Stomach (tissue), 19 donors: ENCODE data around the gene NSFL1C. TPM values are rescaled to one million over a fixed set of nuclear protein-coding genes. Genes with fewer than 3 reads are reported as not detected.
A peak's percentile ranks its signal among the peaks of the same experiment; 100 is the strongest.

Experiments used
- DNase-seq, 2 donors: peaks; one replicate each; pipeline versions ENCODE4 v3.0.0 to v3.0.0-alpha.2; 2013 to 2019
- H3K27ac ChIP-seq, 5 donors: fragments of 200-600 bp in 4 of 5; sonication (generic) in 4 of 5; one replicate each; pipeline ENCODE4 v1.5.1; 2013 to 2019; ENCODE audit warnings: mild to moderate bottlenecking in 1 of 5, moderate library complexity in 1 of 5
- H3K27me3 ChIP-seq, 3 donors: fragments of 200-600 bp; sonication (generic); one replicate each; pipeline ENCODE4 v1.5.1; 2017 to 2019; ENCODE audit warnings: mixed run types in 1 of 3
- H3K36me3 ChIP-seq, 4 donors: fragments of 200-600 bp; sonication (generic); 1 replicate in 3 of 4; 2 replicates in 1 of 4; pipeline ENCODE4 v1.5.1; 2016 to 2019
- H3K4me1 ChIP-seq, 4 donors: fragments of 200-600 bp; sonication (generic); one replicate each; pipeline ENCODE4 v1.5.1; 2016 to 2019
- H3K4me3 ChIP-seq, 4 donors: fragments of 200-600 bp; sonication (generic) in 3 of 4; one replicate each; pipeline ENCODE4 v1.5.1; 2016 to 2019; ENCODE audit warnings: mild to moderate bottlenecking in 1 of 4
- H3K9me3 ChIP-seq, 4 donors: fragments of 200-600 bp; sonication (generic); one replicate each; pipeline ENCODE4 v1.5.1; 2016 to 2019
- CTCF ChIP-seq, 7 experiments: fragments of 450-650 bp in 4 of 7; fragments of 200-600 bp in 3 of 7; sonication (generic) in 3 of 7; IDR thresholded peaks; one replicate each; pipeline ENCODE4 v1.5.1; 2016 to 2019; ENCODE audit warnings: antibody characterized with exemption in 7 of 7, control low read depth in 2 of 7, mild to moderate bottlenecking in 1 of 7
- EP300 ChIP-seq: sonication (generic); formaldehyde crosslinking; IDR thresholded peaks from one replicate; pipeline ENCODE4 v1.6.1; 2017; ENCODE audit warnings: antibody characterized with exemption
- POLR2A ChIP-seq, 4 donors: fragments of 450-650 bp; IDR thresholded peaks; one replicate each; pipeline ENCODE4 v1.6.1; 2016; ENCODE audit warnings: antibody characterized with exemption in 4 of 4, control low read depth in 2 of 4, mild to moderate bottlenecking in 1 of 4, moderate library complexity in 1 of 4
- POLR2AphosphoS5 ChIP-seq, 3 donors: sonication (generic); formaldehyde crosslinking; IDR thresholded peaks; one replicate each; pipeline ENCODE4 v1.6.1; 2016; ENCODE audit warnings: antibody characterized with exemption in 3 of 3
- WGBS, 5 donors: extraction: QIAGEN DNeasy Blood & Tissue Kit in 3 of 5; methylation state at CpG; one replicate each; pipeline versions ENCODE4 v1.1.5 to v1.1.7; 2013 to 2018; 5-methylcytosine and 5-hydroxymethylcytosine counted together
- intact Hi-C: fragments of 100-400 bp; cut with DNase I; formaldehyde crosslinking; loops from one replicate; pipeline ENCODE4 v1.15.1; 2023; ENCODE audit warnings: low total_unique reads
- long read RNA-seq, 10 donors: transcript quantifications; one replicate each; lab custom pipeline, GENCODE V29; 2026
- polyA plus RNA-seq, 3 donors: library from polyadenylated mRNA; stranded (reverse); fragments of 200-250 nt; gene quantifications; one replicate each; pipeline ENCODE4 v1.2.3, GENCODE V29; 2013
- total RNA-seq, 5 donors: library from RNA; depleted of rRNA; stranded (reverse); fragments of >200 nt; gene quantifications; one replicate each; pipeline versions ENCODE4 v1.1.0 to v1.2.3, GENCODE V29; 2014 to 2016
- donor health status: healthy with polysubstance abuse.
- donor health status: Bipolar disorder and iron deficiency.
- donor health status: healthy.

Gene NSFL1C
- total RNA-seq: 10 to 100 TPM; 13.4 to 83.4 (median 33.4) TPM
- 10 to 100 TPM; 33.4 to 59.7 (median 50.9) TPM for polyA plus RNA-seq
- long read RNA-seq, donor 1, partial matches to known transcripts: 9 of 13 reads
- long read RNA-seq, donor 1, other reads (novel, unspliced or antisense): 0 of 13 reads
- long read RNA-seq, donor 2, transcript NSFL1C-201 (9 exons, 3,568 nt): major isoform, 11 of 27 reads
- long read RNA-seq, donor 2, partial matches to known transcripts: 9 of 27 reads
- long read RNA-seq, donor 2, other reads (novel, unspliced or antisense): 6 of 27 reads
- long read RNA-seq, donor 3, transcript NSFL1C-201 (9 exons, 3,568 nt): major isoform, 5 of 6 reads
- long read RNA-seq, donor 3, partial matches to known transcripts: 0 of 6 reads
- long read RNA-seq, donor 3, other reads (novel, unspliced or antisense): 0 of 6 reads
- long read RNA-seq, donor 4, partial matches to known transcripts: 0 of 1 reads
- long read RNA-seq, donor 4, other reads (novel, unspliced or antisense): 0 of 1 reads
- long read RNA-seq, donor 5, transcript NSFL1C-201 (9 exons, 3,568 nt): major isoform, 11 of 26 reads
- long read RNA-seq, donor 5, partial matches to known transcripts: 12 of 26 reads
- long read RNA-seq, donor 5, other reads (novel, unspliced or antisense): 0 of 26 reads
- long read RNA-seq, donor 6, transcript NSFL1C-207 (2 exons, 624 nt): minor isoform, 6 of 74 reads
- long read RNA-seq, donor 6, transcript NSFL1C-201 (9 exons, 3,568 nt): major isoform, 28 of 74 reads
- long read RNA-seq, donor 6, partial matches to known transcripts: 25 of 74 reads
- long read RNA-seq, donor 6, other reads (novel, unspliced or antisense): 10 of 74 reads
- long read RNA-seq, donor 7, transcript NSFL1C-201 (9 exons, 3,568 nt): major isoform, 9 of 10 reads
- long read RNA-seq, donor 7, partial matches to known transcripts: 0 of 10 reads
- long read RNA-seq, donor 7, other reads (novel, unspliced or antisense): 0 of 10 reads
- long read RNA-seq, donor 8, transcript NSFL1C-201 (9 exons, 3,568 nt): major isoform, 22 of 30 reads
- long read RNA-seq, donor 8, partial matches to known transcripts: 7 of 30 reads
- long read RNA-seq, donor 8, other reads (novel, unspliced or antisense): 0 of 30 reads
- long read RNA-seq, donor 9, partial matches to known transcripts: 0 of 6 reads
- long read RNA-seq, donor 9, other reads (novel, unspliced or antisense): 0 of 6 reads
- long read RNA-seq, donor 10, transcript NSFL1C-201 (9 exons, 3,568 nt): major isoform, 6 of 6 reads
- long read RNA-seq, donor 10, partial matches to known transcripts: 0 of 6 reads
- long read RNA-seq, donor 10, other reads (novel, unspliced or antisense): 0 of 6 reads

- intact Hi-C loops: loop anchor here (10.0 kb wide), 1 partner anchor 72 kb away; the partner anchor contains the start of gene FKBP1A
- H3K9me3 ChIP-seq: no peaks in the 10 kb centered on the region
- 0 to 1% (median 0%) methylated on average over 29 to 104 of the region's 104 CpGs for WGBS, 5 donors
- H3K36me3 ChIP-seq: peaks cover 11 to 34% (median 30%) of the 10 kb centered on the region in 4 donors
- no peaks in the 10 kb centered on the region for H3K27me3 ChIP-seq
- peak; percentile 98 to 99 for DNase-seq
- H3K27ac ChIP-seq: peak within 1 kb of the TSS; percentile 86 to 95 (median 91)
- H3K4me1 ChIP-seq: peaks cover 45 to 87% (median 75%) of the 10 kb centered on the region in 4 donors
- H3K4me3 ChIP-seq: peak within 1 kb of the TSS; percentile 91 to 100 (median 100)
- no peak for TF ChIP-seq POLR2A (IDR thresholded peaks at IDR 0.05)
- peak; percentile 3 for TF ChIP-seq EP300
- peak in 5 of 7 experiments; percentile 52 to 99 (median 95) for TF ChIP-seq CTCF (IDR thresholded peaks at IDR 0.05)
- peak; percentile 64 to 91 (median 77) for TF ChIP-seq POLR2AphosphoS5 (IDR thresholded peaks at IDR 0.05)
These were observed at the start of gene NSFL1C for GRCh38 chr20:1466211-1467081. TSS of gene NSFL1C (minus strand) at chr20:1466849. CDS start at chr20:1466824, 25 bp downstream.

GRCh38 chr20:1513801-1514200 lies 47.2 kb upstream of the NSFL1C start:
- Histone ChIP-seq H3K27me3 (peaks cover 0 to 28% (median 5%) of the 10 kb centered on the region in 3 donors), H3K27ac (no peak overlapping the region), H3K36me3 (no peaks in the 10 kb centered on the region), H3K4me1 (no peaks in the 10 kb centered on the region), H3K9me3 (no peaks in the 10 kb centered on the region), H3K4me3 (no peak overlapping the region)
- 74 to 93% (median 81%) methylated on average over 1 of the region's 1 CpG for WGBS, 5 donors
- no peak for DNase-seq
- TF ChIP-seq EP300 (no peak), POLR2A (IDR thresholded peaks at IDR 0.05) (no peak), POLR2AphosphoS5 (IDR thresholded peaks at IDR 0.05) (no peak), CTCF (IDR thresholded peaks at IDR 0.05) (no peak)
- intact Hi-C loops: no loop called here

GRCh38 chr20:1509237-1509636 lies 42.6 kb upstream of the NSFL1C start:
- Histone ChIP-seq H3K4me1 (no peaks in the 10 kb centered on the region), H3K27me3 (peaks cover 0 to 23% (median 5%) of the 10 kb centered on the region in 3 donors), H3K36me3 (no peaks in the 10 kb centered on the region), H3K4me3 (no peak overlapping the region), H3K9me3 (no peaks in the 10 kb centered on the region), H3K27ac (no peak overlapping the region)
- intact Hi-C loops: no loop called here
- 34 to 41% (median 38%) methylated on average over 9 of the region's 9 CpGs for WGBS, 5 donors
- TF ChIP-seq EP300: no peak
- TF ChIP-seq POLR2AphosphoS5 (IDR thresholded peaks at IDR 0.05): no peak
- TF ChIP-seq CTCF (IDR thresholded peaks at IDR 0.05): no peak
- TF ChIP-seq POLR2A (IDR thresholded peaks at IDR 0.05): no peak
- peak in 1 of 2 donors; percentile 24 for DNase-seq
